Smooth muscle cell (in vitro differentiated cells): Measurements from ENCODE around the gene FZR1. TPM values are rescaled to one million over a fixed set of nuclear protein-coding genes. Genes with fewer than 3 reads are reported as not detected.
A peak's percentile ranks its signal among the peaks of the same experiment; 100 is the strongest.

Experiments
- DNase-seq: peaks from one replicate; lab custom pipeline; 2025; ENCODE audit not compliant: unreplicated experiment; lab: John Stamatoyannopoulos, UW
- H2AFZ ChIP-seq: fragments of 200-600 bp; sonication (generic); 2 replicates; pipeline ENCODE4 v1.6.0; 2016; ENCODE audit warnings: antibody characterized with exemption, low read depth, mild to moderate bottlenecking
- H3F3A ChIP-seq: fragments of 200-600 bp; sonication (generic); 2 replicates; pipeline ENCODE4 v1.6.0; 2017; ENCODE audit warnings: antibody characterized with exemption, low read depth
- H3K27ac ChIP-seq: fragments of 200-600 bp; sonication (generic); 2 replicates; pipeline ENCODE4 v1.5.1; 2016; ENCODE audit warnings: low read depth, mild to moderate bottlenecking
- H3K27me3 ChIP-seq: fragments of 200-600 bp; sonication (generic); 2 replicates; pipeline ENCODE4 v1.6.1; 2016; ENCODE audit warnings: low read depth, mild to moderate bottlenecking
- H3K36me3 ChIP-seq: fragments of 200-600 bp; sonication (generic); 2 replicates; pipeline ENCODE4 v1.5.1; 2016; ENCODE audit warnings: low read depth
- H3K4me1 ChIP-seq: fragments of 200-600 bp; sonication (generic); 2 replicates; pipeline ENCODE4 v1.5.1; 2016; ENCODE audit warnings: low read depth
- H3K4me2 ChIP-seq: fragments of 200-600 bp; sonication (generic); 2 replicates; pipeline ENCODE4 v1.6.0; 2016; ENCODE audit warnings: mild to moderate bottlenecking
- H3K4me3 ChIP-seq: fragments of 200-600 bp; sonication (generic); 2 replicates; pipeline ENCODE4 v1.5.1; 2016; ENCODE audit warnings: mild to moderate bottlenecking
- H3K79me2 ChIP-seq: fragments of 200-600 bp; sonication (generic); 2 replicates; pipeline ENCODE4 v1.6.0; 2016; ENCODE audit warnings: low read depth, mild to moderate bottlenecking
- H3K9ac ChIP-seq: fragments of 200-600 bp; sonication (generic); 2 replicates; pipeline ENCODE4 v1.6.0; 2016; ENCODE audit warnings: low read depth
- H3K9me3 ChIP-seq: fragments of 200-600 bp; sonication (generic); replicated peaks from 2 replicates; pipeline ENCODE4 v1.5.1; 2016; ENCODE audit warnings: low read depth
- H4K20me1 ChIP-seq: fragments of 200-600 bp; sonication (generic); 2 replicates; pipeline ENCODE4 v1.6.0; 2016; ENCODE audit warnings: low read depth
- WGBS: methylation state at CpG from one replicate; pipeline ENCODE4 v1.1.7; 2016; ENCODE audit warnings: low lambda C conversion rate; 5-methylcytosine and 5-hydroxymethylcytosine counted together
- polyA plus RNA-seq: library from polyadenylated mRNA; unstranded; fragments of >200 nt; fragmentation: Nextera tagmentation; extraction: Ambion mirVana; gene quantifications from 2 replicates; pipeline ENCODE4 v1.2.1, GENCODE V29; 2016
- total RNA-seq: library from RNA; depleted of rRNA; stranded (reverse); fragments of >200 nt; gene quantifications from 2 replicates; pipeline ENCODE4 v1.2.3, GENCODE V29; 2014
- TF ChIP-seq, protein P1 (sequence below): fragments of 200-600 bp; sonication (generic); IDR thresholded peaks from 2 replicates; pipeline ENCODE4 v1.5.1; 2017; ENCODE audit warnings: borderline replicate concordance, mild to moderate bottlenecking, antibody characterized with exemption; ENCODE audit not compliant: insufficient read depth, poor library complexity, severe bottlenecking

FZR1 gene
- total and polyA plus RNA-seq, 2 experiments from 2014 or later = 16.3 to 49.7 TPM

DNA sequence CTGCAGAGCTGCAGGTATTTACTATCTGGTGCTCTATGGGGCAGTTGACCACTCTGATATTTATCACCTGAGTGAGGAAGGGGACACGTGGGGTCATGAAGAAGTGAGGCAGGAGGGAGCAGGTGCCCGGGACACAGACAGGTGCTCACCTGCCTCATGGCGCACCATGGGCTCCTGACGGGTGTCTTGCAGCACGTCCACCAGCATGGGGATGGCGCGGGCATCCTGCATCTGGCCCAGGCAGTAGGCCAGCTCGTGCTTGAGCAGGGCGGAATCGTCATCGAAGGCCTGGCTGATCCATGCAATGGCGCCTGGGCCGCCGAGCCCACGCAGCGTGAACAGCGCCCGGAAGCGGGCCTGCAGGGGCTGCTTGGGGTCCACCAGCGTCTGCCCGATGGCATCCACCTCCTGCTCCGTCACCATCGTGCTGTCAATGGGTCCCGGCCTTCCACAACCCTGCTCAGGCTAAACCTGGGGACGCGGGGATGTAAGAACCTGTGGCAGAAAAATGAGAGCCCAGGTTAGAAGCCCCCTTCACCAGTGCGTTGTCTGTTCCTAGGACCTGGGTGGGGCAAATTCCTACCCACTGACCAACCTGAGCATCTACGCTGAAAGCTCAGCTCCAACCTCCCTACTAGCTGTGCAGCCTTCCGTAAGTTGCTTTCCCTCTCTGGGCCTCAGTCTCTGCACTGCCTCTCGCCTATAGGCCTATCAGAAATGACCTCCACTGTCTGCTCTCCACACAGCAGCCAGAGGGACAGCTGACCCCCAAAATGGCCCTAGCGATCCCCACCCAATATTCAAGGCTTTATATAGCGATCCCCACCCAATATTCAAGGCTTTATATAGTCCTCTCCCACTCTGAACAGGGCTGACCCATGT, 9.5 kb upstream of the FZR1 start:
- 99% methylated on average over 32 of the region's 32 CpGs for WGBS
- DNase-seq = no peak
- H3K4me2 ChIP-seq = no peak overlapping the region
- no peak overlapping the region for H3K4me3 ChIP-seq
- TF ChIP-seq, protein P1, sequence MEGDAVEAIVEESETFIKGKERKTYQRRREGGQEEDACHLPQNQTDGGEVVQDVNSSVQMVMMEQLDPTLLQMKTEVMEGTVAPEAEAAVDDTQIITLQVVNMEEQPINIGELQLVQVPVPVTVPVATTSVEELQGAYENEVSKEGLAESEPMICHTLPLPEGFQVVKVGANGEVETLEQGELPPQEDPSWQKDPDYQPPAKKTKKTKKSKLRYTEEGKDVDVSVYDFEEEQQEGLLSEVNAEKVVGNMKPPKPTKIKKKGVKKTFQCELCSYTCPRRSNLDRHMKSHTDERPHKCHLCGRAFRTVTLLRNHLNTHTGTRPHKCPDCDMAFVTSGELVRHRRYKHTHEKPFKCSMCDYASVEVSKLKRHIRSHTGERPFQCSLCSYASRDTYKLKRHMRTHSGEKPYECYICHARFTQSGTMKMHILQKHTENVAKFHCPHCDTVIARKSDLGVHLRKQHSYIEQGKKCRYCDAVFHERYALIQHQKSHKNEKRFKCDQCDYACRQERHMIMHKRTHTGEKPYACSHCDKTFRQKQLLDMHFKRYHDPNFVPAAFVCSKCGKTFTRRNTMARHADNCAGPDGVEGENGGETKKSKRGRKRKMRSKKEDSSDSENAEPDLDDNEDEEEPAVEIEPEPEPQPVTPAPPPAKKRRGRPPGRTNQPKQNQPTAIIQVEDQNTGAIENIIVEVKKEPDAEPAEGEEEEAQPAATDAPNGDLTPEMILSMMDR = no peak
- H3K9me3 ChIP-seq = no peaks in the 10 kb centered on the region
- H3K36me3 ChIP-seq = no peaks in the 10 kb centered on the region
- no peaks in the 10 kb centered on the region for H3F3A ChIP-seq
- no peaks in the 10 kb centered on the region for H4K20me1 ChIP-seq
- H3K4me1 ChIP-seq = peaks cover 9% of the 10 kb centered on the region
- H3K27me3 ChIP-seq = no peaks in the 10 kb centered on the region
- no peak overlapping the region for H3K27ac ChIP-seq
- no peak overlapping the region for H2AFZ ChIP-seq
- H3K79me2 ChIP-seq = peaks cover 30% of the 10 kb centered on the region
- H3K9ac ChIP-seq = no peak overlapping the region

DNA sequence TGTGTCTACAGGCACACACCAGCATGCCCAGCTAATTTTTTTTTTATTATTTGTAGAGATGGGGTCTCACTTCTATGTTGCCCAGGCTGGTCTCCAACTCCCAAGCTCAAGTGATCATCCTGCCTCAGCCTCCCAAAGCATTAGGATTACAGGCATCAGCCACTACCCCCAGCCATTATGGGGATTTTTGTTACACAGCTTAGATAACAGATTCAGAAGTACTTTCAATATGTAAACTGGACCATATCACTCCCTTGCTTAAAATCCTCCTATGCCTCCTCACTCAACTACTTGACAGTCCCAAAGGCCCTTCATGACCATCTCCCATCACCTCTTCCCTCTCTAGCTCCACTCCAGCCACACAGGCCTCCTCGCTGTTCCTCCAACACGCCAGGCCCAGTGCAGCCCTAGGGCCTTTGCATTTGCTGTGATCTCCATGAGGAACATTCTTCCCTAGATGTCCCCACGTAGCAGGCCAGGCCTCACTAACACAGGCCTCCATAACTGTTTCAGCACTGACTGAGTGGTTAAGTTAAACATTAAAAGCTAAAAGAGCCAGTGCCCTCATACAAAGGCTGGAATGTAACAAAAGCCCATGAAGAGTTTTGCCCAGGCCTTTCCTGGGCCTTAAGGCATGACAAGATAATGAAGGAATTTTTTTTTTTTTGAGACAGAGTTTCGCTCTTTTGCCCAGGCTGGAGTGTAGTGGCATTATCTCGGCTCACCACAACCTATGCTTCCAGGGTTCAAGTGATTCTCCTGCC, 8.2 kb upstream of the FZR1 start:
- no peaks in the 10 kb centered on the region for H4K20me1 ChIP-seq
- TF ChIP-seq, protein P1 = no peak
- 95% methylated on average over 5 of the region's 5 CpGs for WGBS

DNA sequence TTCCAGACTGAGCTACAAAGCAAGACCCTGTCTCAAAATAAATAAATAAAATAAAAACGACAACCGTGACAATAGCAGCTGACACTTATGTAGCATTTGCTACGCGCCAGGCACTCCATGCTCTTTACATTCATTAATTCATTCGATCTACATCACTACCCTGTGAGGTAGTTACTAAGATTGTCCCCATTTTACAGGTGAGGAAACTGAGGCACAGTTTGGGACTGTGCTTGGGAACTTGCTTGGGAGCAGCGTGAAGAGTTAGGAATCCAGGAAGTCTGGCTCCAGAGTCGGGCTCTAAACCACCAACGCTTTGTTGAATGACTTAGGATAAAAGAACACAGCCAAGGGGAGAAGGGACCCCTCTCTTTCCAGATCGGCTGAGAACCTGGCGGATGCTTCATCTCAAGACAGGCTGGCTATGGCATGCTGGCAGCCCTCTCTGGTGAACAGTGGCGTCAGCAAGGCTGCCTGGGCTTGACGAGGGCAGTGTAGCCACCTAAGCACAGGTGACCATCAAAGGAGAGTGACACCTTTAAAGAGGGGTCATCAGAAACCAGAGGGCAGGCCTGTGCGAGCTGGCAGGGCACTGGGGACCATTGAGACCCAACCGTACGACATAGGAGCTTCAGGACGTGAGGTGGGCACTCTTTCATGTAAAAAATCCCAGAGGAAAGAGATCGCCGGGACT, 6.2 kb upstream of the FZR1 start:
- no peak for DNase-seq
- Histone ChIP-seq H3F3A (peaks cover 3% of the 10 kb centered on the region), H3K9ac (peak overlapping the region; percentile 98), H3K27ac (peak overlapping the region; percentile 92), H4K20me1 (no peaks in the 10 kb centered on the region), H3K27me3 (no peaks in the 10 kb centered on the region), H2AFZ (peak overlapping the region; percentile 90), H3K36me3 (no peaks in the 10 kb centered on the region), H3K4me2 (peak overlapping the region; percentile 96), H3K4me1 (peaks cover 9% of the 10 kb centered on the region), H3K9me3 (no peaks in the 10 kb centered on the region), H3K79me2 (peaks cover 30% of the 10 kb centered on the region), H3K4me3 (peak overlapping the region; percentile 70)
- TF ChIP-seq, protein P1 = no peak
- 29% methylated on average over 18 of the region's 18 CpGs for WGBS

More for the DNA sequence above, 8.2 kb upstream of the FZR1 start:
- Histone ChIP-seq H3K4me1 (peaks cover 9% of the 10 kb centered on the region), H3K9me3 (no peaks in the 10 kb centered on the region), H3K27ac (no peak overlapping the region), H3K27me3 (no peaks in the 10 kb centered on the region), H3F3A (no peaks in the 10 kb centered on the region), H2AFZ (no peak overlapping the region), H3K4me2 (no peak overlapping the region), H3K79me2 (peaks cover 30% of the 10 kb centered on the region), H3K9ac (no peak overlapping the region), H3K36me3 (no peaks in the 10 kb centered on the region), H3K4me3 (no peak overlapping the region)
- no peak for DNase-seq
